Keratinocyte (primary cell): ENCODE results near the gene CD164L2. TPM values are rescaled to one million over a fixed set of nuclear protein-coding genes. Genes with fewer than 3 reads are reported as not detected.

Experiments
- DNase-seq: peaks from one replicate; pipeline ENCODE4 v3.0.0-alpha.2; 2011; ENCODE audit warnings: low read depth, missing footprints, low spot score
- FAIRE-seq: peaks from 2 replicates; lab custom pipeline; 2011; peaks lifted over from hg19 to GRCh38; lab: Jason Lieb, UNC
- H2AFZ ChIP-seq: 2 replicates; pipeline ENCODE4 v1.6.0; 2012; ENCODE audit warnings: low read length, control low read depth, inconsistent platforms; ENCODE audit not compliant: control insufficient read depth
- H3K27ac ChIP-seq: 2 replicates; pipeline ENCODE4 v1.5.1; 2011; ENCODE audit warnings: low read length; ENCODE audit not compliant: control insufficient read depth, insufficient read depth
- H3K27me3 ChIP-seq: 3 replicates; pipeline ENCODE4 v1.6.0; 2011; ENCODE audit warnings: low read length; ENCODE audit not compliant: control insufficient read depth, insufficient read depth; ENCODE audit errors: extremely low read depth
- H3K36me3 ChIP-seq, 2 experiments: 2 replicates in 1 of 2; 3 replicates in 1 of 2; pipeline ENCODE4 v1.5.1; 2011; ENCODE audit warnings: low read length in 2 of 2, mild to moderate bottlenecking in 1 of 2; ENCODE audit not compliant: control insufficient read depth in 2 of 2, insufficient read depth in 2 of 2; ENCODE audit errors: extremely low read depth in 1 of 2
- H3K4me1 ChIP-seq: 3 replicates; pipeline ENCODE4 v1.5.1; 2011; ENCODE audit warnings: low read length; ENCODE audit not compliant: control insufficient read depth, insufficient read depth; ENCODE audit errors: extremely low read depth
- H3K4me2 ChIP-seq: 3 replicates; pipeline ENCODE4 v1.6.0; 2011; ENCODE audit warnings: low read depth, low read length; ENCODE audit not compliant: control insufficient read depth, insufficient read depth; ENCODE audit errors: extremely low read depth
- H3K4me3 ChIP-seq, 3 experiments: fragments of 200-600 bp in 1 of 3; sonication (generic) in 1 of 3; 2 replicates in 2 of 3; 3 replicates in 1 of 3; pipeline ENCODE4 v1.5.1; 2011 to 2016; ENCODE audit warnings: low read length in 3 of 3, mild to moderate bottlenecking in 3 of 3, control low read depth in 2 of 3, inconsistent platforms in 1 of 3, low read depth in 1 of 3, mixed read lengths in 1 of 3, mixed run types in 1 of 3, moderate library complexity in 1 of 3; ENCODE audit not compliant: control insufficient read depth in 2 of 3, insufficient read depth in 2 of 3; ENCODE audit errors: extremely low read depth in 1 of 3
- H3K79me2 ChIP-seq: 2 replicates; pipeline ENCODE4 v1.6.0; 2012; ENCODE audit warnings: low read length; ENCODE audit not compliant: control insufficient read depth, insufficient read depth
- H3K9ac ChIP-seq: 3 replicates; pipeline ENCODE4 v1.6.0; 2011; ENCODE audit warnings: low read length; ENCODE audit not compliant: control insufficient read depth, insufficient read depth; ENCODE audit errors: extremely low read depth
- H3K9me1 ChIP-seq: 3 replicates; pipeline ENCODE4 v1.6.0; 2011; ENCODE audit warnings: low read length; ENCODE audit not compliant: control insufficient read depth, insufficient read depth; ENCODE audit errors: extremely low read depth
- H3K9me3 ChIP-seq: 2 replicates; pipeline ENCODE4 v1.5.1; 2012; ENCODE audit warnings: low read depth, low read length; ENCODE audit not compliant: control insufficient read depth
- H4K20me1 ChIP-seq: 3 replicates; pipeline ENCODE4 v1.6.0; 2011; ENCODE audit warnings: low read length; ENCODE audit not compliant: control insufficient read depth, insufficient read depth; ENCODE audit errors: extremely low read depth
- CTCF ChIP-seq, 3 experiments: IDR thresholded peaks in 1 of 3; conservative IDR thresholded peaks in 1 of 3; optimal IDR thresholded peaks in 1 of 3; 2 replicates in 2 of 3; 3 replicates in 1 of 3; pipeline versions ENCODE3 to v1.5.1; 2011; ENCODE audit warnings: low read length in 3 of 3, mild to moderate bottlenecking in 3 of 3, moderate library complexity in 2 of 3, control low read depth in 1 of 3, inconsistent platforms in 1 of 3; ENCODE audit not compliant: insufficient read depth in 2 of 3; ENCODE audit errors: extremely low read depth in 1 of 3
- EZH2 ChIP-seq: IDR thresholded peaks from one replicate; pipeline ENCODE4 v1.6.1; 2012; ENCODE audit warnings: inconsistent platforms, mild to moderate bottlenecking, low read length, moderate library complexity
- dilution Hi-C: fragments of 300-500 bp; cut with MboI; formaldehyde crosslinking; loops from one replicate; pipeline ENCODE4 v1.7.0; 2020; ENCODE audit warnings: low sequenced_read_pairs; ENCODE audit not compliant: extremely low pct_ligation_motif_present
- polyA plus RNA-seq, 5 experiments: library from polyadenylated mRNA; depleted of rRNA in 3 of 5; stranded (reverse) in 3 of 5; stranded (forward) in 1 of 5; unstranded in 1 of 5; fragments of >200 nt; gene quantifications; 1 replicate in 1 of 5; 2 replicates in 3 of 5; 3 replicates in 1 of 5; pipeline versions ENCODE4 v1.2.1 to v1.2.3, GENCODE V29; 2011 to 2012; ENCODE audit warnings: missing spikeins in 2 of 5, low read depth in 1 of 5, low replicate concordance in 1 of 5

Gene CD164L2
- polyA plus RNA-seq, 1 donor (not counting 4 experiments of a cell fraction or from before 2014, with no cell fraction given), result 2.7 TPM

GRCh38 chr1:27338751-27339150 is 44.4 kb downstream of the CD164L2 start:
- H3K36me3 ChIP-seq, result peaks cover 13 to 20% of the 10 kb centered on the region in 2 experiments
- no peak overlapping the region for H3K4me3 ChIP-seq
- H4K20me1 ChIP-seq, result no peaks in the 10 kb centered on the region
- dilution Hi-C loops, result no loop called here
- H3K9ac ChIP-seq, result no peak overlapping the region
- H3K27ac ChIP-seq, result no peak overlapping the region
- no peak overlapping the region for H3K4me2 ChIP-seq
- no peak overlapping the region for H2AFZ ChIP-seq
- peaks cover 25% of the 10 kb centered on the region for H3K4me1 ChIP-seq
- no peak for TF ChIP-seq CTCF (optimal IDR thresholded peaks at IDR 0.05 in 1 of 3, IDR thresholded peaks at IDR 0.05 in 1 of 3, conservative IDR thresholded peaks at IDR 0.05 in 1 of 3; ENCODE audit: extremely low read depth in 1 of 3, insufficient read depth in 2 of 3, low read length in 3 of 3)
- TF ChIP-seq EZH2, result no peak
- no peak for FAIRE-seq
- H3K9me1 ChIP-seq, result no peaks in the 10 kb centered on the region
- no peaks in the 10 kb centered on the region for H3K9me3 ChIP-seq
- no peaks in the 10 kb centered on the region for H3K27me3 ChIP-seq
- no peak for DNase-seq
- H3K79me2 ChIP-seq, result peaks cover 7% of the 10 kb centered on the region

- TF ChIP-seq CTCF (optimal IDR thresholded peaks at IDR 0.05 in 1 of 3, IDR thresholded peaks at IDR 0.05 in 1 of 3, conservative IDR thresholded peaks at IDR 0.05 in 1 of 3; ENCODE audit: extremely low read depth in 1 of 3, insufficient read depth in 2 of 3, low read length in 3 of 3), result no peak
- no peak overlapping the region for H2AFZ ChIP-seq
- dilution Hi-C loops, result no loop called here
Measured at GRCh38 chr1:27336756-27337155, 46.4 kb downstream of the CD164L2 start.

More at GRCh38 chr1:27336756-27337155, 46.4 kb downstream of the CD164L2 start:
- no peaks in the 10 kb centered on the region for H3K9me1 ChIP-seq
- H3K4me3 ChIP-seq, result no peak overlapping the region
- FAIRE-seq (no peak), DNase-seq (no peak)
- no peak overlapping the region for H3K27ac ChIP-seq
- no peak overlapping the region for H3K9ac ChIP-seq
- peaks cover 12% of the 10 kb centered on the region for H3K4me1 ChIP-seq
- no peaks in the 10 kb centered on the region for H4K20me1 ChIP-seq
- H3K36me3 ChIP-seq, result peaks cover 31 to 37% of the 10 kb centered on the region in 2 experiments
- no peaks in the 10 kb centered on the region for H3K9me3 ChIP-seq
- H3K79me2 ChIP-seq, result no peaks in the 10 kb centered on the region
- no peaks in the 10 kb centered on the region for H3K27me3 ChIP-seq
- no peak overlapping the region for H3K4me2 ChIP-seq
